Measurements from ENCODE around the gene KIFC3. TPM values are rescaled to one million over a fixed set of nuclear protein-coding genes. Genes with fewer than 3 reads are reported as not detected.

Gene KIFC3
- total RNA-seq, 4 donors from 2014 or later, result 3.2 to 44.2 (median 17.4) TPM

DNA sequence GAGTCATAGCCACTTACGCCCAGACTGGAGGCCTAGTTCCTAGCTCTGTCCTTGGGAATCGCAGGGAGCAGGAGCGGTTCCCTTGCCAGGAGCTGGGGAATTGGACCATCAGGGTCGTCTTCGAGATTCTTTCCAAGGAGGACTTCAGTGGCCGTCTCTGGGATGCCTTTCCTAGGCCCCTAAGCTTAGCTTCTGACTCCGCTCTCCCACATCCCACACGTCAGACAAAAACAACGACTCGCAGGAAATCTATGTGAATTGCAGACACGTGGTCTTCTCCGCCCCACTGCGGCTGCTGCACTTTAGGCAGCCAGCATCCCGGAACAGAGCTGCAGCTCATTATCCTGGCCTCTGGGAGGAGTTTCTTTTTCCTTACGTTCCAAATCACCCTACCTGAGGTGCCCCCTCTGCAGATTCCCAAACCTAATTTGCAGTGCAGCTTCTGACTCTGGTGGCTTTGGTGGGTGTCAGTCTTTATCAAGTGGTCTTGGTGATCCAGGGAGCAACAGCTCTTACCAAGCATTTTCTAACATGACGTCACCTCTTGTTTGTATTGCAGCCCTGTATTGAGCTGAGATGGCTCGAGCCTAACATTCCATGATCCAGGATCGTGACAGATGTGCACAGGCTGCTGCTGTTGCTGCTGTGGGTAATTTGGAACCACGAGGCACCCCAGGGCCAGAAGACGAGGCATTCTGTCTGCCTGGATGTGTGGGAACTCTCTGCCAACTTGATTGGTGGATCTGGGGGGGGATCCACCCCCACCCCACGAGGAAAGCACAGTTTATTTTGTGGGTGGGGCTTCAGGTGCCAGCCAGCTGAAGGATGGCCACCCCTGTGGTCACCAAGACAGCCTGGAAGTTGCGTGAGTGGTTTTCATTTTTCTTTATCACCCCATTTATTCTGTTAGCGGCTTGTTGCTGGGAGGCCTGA, 65.6 kb downstream of the KIFC3 start:
- Histone ChIP-seq H3K4me3 (peak overlapping the region; percentile 69 to 70), H3K4me1 (peaks cover 0 to 11% of the 10 kb centered on the region in 2 donors), H3K36me3 (no peaks in the 10 kb centered on the region), H3K27me3 (no peaks in the 10 kb centered on the region), H3K27ac (peak overlapping the region; percentile 37 to 70), H3K9me3 (no peaks in the 10 kb centered on the region)
- no peak for TF ChIP-seq POLR2A (IDR thresholded peaks at IDR 0.05)
- TF ChIP-seq, protein P1, sequence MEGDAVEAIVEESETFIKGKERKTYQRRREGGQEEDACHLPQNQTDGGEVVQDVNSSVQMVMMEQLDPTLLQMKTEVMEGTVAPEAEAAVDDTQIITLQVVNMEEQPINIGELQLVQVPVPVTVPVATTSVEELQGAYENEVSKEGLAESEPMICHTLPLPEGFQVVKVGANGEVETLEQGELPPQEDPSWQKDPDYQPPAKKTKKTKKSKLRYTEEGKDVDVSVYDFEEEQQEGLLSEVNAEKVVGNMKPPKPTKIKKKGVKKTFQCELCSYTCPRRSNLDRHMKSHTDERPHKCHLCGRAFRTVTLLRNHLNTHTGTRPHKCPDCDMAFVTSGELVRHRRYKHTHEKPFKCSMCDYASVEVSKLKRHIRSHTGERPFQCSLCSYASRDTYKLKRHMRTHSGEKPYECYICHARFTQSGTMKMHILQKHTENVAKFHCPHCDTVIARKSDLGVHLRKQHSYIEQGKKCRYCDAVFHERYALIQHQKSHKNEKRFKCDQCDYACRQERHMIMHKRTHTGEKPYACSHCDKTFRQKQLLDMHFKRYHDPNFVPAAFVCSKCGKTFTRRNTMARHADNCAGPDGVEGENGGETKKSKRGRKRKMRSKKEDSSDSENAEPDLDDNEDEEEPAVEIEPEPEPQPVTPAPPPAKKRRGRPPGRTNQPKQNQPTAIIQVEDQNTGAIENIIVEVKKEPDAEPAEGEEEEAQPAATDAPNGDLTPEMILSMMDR (IDR thresholded peaks at IDR 0.05), result no peak
- intact Hi-C loops (cut with DNase I; ENCODE audit: low total_unique reads), result no loop called here
- DNase-seq, result no peak

DNA sequence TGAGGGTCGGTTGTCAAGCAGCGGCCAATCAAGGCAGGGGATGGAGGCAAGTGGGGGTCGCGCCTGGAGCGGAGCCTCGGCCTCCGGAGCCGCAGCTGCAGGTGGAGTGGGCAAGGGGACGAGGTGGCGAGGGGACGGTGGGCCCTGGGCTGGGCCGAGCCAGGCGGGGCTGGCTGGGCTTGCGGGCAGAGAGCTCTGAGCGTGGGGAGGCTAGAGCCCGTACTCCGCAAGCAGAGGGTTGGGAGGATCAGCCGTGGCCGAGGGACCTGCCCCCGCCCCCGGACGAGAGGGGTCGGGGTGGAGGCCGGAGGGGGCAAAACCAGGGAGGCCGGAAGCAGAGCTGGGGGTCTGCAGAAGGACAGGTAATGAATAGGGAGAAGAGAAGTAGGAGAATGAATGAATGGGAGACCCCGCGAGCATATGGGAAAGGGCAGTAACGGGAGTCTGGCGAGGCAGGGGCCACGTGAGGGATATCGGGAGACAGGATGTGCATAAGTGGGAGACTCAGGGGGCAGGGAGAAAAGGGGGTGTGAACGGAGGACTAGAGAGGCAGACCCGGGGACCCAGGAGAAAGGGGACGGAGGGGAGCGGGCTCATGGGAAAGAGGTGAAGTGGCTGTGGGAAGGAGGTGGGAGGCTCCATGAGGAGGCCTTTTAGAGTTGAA, 66.4 kb downstream of the KIFC3 start, which contains the start of gene KATNB1:
KATNB1 (plus strand) TSS at position 16 of the 664 bp plus-strand sequence. CDS start 1,474 bp downstream, outside the sequence.
- DNase-seq, result no peak
- Histone ChIP-seq H3K27ac (peak within 1 kb of the TSS; percentile 78 to 89), H3K4me1 (peaks cover 0 to 11% of the 10 kb centered on the region in 2 donors), H3K9me3 (no peaks in the 10 kb centered on the region), H3K36me3 (no peaks in the 10 kb centered on the region), H3K4me3 (peak within 1 kb of the TSS; percentile 69 to 81), H3K27me3 (no peaks in the 10 kb centered on the region)
- intact Hi-C loops (cut with DNase I; ENCODE audit: low total_unique reads), result no loop called here
- TF ChIP-seq, protein P1 (IDR thresholded peaks at IDR 0.05), result no peak
- no peak for TF ChIP-seq POLR2A (IDR thresholded peaks at IDR 0.05)

DNA sequence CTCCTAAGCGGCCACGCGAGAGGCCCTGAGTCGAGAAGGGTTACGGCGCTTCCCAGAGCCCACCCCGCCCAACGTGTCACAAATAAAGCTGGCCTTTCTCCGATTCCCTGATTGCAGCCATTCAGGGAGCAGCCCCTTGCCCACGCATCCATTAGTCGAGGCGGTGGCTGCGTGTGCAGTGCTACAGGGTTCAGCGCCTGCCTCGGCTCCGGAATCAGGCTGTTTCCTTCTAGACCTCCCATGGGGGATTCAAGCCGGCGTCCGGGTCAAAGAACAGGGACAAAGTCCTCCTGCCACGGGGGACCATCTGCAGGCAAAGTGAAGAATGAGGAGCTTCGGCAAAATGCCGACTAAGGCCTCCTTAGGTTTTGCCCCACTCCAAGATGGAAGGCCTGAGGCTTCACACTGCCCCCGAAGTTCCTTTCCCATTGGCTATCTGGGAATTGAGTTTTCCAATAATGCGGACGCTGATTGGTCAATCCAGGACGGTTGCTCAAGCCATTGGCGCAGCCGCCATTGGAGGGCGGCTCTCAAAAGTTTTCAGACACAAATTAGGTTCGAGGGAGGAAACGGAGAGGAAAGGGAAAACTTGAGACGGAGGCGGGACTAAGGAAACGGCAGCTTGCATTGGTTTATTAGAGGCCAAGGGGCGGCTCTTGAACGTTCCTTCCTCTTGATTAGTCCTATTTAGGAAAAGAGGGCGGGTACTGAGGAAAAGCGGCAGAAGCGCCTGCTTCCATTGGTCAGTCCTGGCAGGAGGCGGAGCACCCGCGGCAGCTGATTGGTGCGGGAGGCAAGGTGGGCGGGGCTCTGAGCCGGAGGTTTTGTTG, 67.2 kb downstream of the KIFC3 start:
- H3K4me1 ChIP-seq, result peaks cover 0 to 11% of the 10 kb centered on the region in 2 donors
- TF ChIP-seq, protein P1 (IDR thresholded peaks at IDR 0.05), result no peak
- peak; percentile 45 to 48 for TF ChIP-seq POLR2A (IDR thresholded peaks at IDR 0.05)
- H3K4me3 ChIP-seq, result peak overlapping the region; percentile 69 to 81
- no peaks in the 10 kb centered on the region for H3K36me3 ChIP-seq
- DNase-seq, result peak; percentile 97 to 99
- peak overlapping the region; percentile 78 to 89 for H3K27ac ChIP-seq
- H3K27me3 ChIP-seq, result no peaks in the 10 kb centered on the region
- intact Hi-C loops (cut with DNase I; ENCODE audit: low total_unique reads), result no loop called here
- H3K9me3 ChIP-seq, result no peaks in the 10 kb centered on the region

DNA sequence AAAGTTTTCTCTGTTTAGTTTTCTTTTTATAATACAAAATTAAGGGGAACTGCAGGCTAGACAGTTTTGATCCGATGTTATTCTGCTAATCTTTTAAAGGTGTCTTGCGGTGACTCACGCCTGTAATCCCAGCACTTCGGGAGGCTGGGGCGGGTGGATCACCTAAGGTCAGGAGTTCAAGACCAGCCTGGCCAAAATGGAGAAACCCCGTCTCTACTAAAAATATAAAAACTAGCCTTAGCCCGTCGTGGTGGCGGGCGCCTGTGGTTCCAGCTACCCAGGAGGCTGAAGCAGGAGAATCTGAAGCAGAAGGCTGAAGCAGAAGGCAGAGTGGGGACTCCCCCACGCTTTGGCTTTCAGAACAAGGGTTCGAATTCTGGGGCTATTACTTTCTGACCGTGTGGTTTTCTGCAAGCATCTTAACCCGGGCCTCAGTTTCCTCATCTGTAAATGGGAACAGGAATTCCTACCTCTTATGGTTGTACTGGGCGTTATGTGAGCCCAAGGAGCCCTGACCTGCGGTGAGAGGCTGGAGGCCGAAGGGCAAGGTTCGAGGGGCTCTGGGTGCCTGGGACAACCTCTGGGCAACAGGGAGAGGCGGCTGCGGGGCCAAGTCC, 67.9 kb downstream of the KIFC3 start:
- Histone ChIP-seq H3K36me3 (no peaks in the 10 kb centered on the region), H3K4me1 (peaks cover 0 to 11% of the 10 kb centered on the region in 2 donors), H3K4me3 (peak overlapping the region; percentile 64 to 81), H3K9me3 (no peaks in the 10 kb centered on the region), H3K27ac (peak overlapping the region; percentile 78 to 89), H3K27me3 (no peaks in the 10 kb centered on the region)
- DNase-seq, result no peak
- intact Hi-C loops (cut with DNase I; ENCODE audit: low total_unique reads), result no loop called here
- TF ChIP-seq, protein P1 (IDR thresholded peaks at IDR 0.05), result no peak

Measured in uterus (tissue), 4 donors.